OCI-LY7 (cell line): ENCODE results near the gene ITGB1. TPM values are rescaled to one million over a fixed set of nuclear protein-coding genes. Genes with fewer than 3 reads are reported as not detected.

ENCODE experiments used
- BruUV-seq: library from RNA; stranded (reverse); fragments of 400-500 nt; replicated peaks from 2 replicates; lab custom pipeline; 2021; lab: Mats Ljungman, UMichigan
- CTCF ChIA-PET: fragments of 300-600 bp; sonication (Branson Sonifier 250); formaldehyde crosslinking; loops from one replicate; lab custom pipeline; 2022; ENCODE audit warnings: antibody characterized with exemption; ENCODE audit not compliant: unreplicated experiment; lab: Charles Lee
- POLR2A ChIA-PET: fragments of 300-600 bp; sonication (Branson Sonifier 250); formaldehyde crosslinking; loops from one replicate; lab custom pipeline; 2022; ENCODE audit warnings: antibody characterized with exemption; lab: Charles Lee
- DNase-seq: peaks from one replicate; pipeline ENCODE4 v3.0.0-alpha.2; 2015; ENCODE audit warnings: low spot score
- H2AFZ ChIP-seq: fragments of 200-600 bp; sonication (generic), shearing (Covaris generic); 2 replicates; pipeline ENCODE4 v1.6.1; 2014; ENCODE audit warnings: mild to moderate bottlenecking, antibody characterized with exemption, low read length, moderate library complexity
- H3K27ac ChIP-seq: fragments of 200-600 bp; sonication (generic); 2 replicates; pipeline ENCODE4 v1.5.1; 2014; ENCODE audit warnings: mixed run types, low read depth, mild to moderate bottlenecking, moderate library complexity, low read length, inconsistent platforms; ENCODE audit not compliant: poor library complexity, severe bottlenecking
- H3K36me3 ChIP-seq: fragments of 200-600 bp; sonication (generic); 2 replicates; pipeline ENCODE4 v1.6.1; 2014; ENCODE audit warnings: mild to moderate bottlenecking, antibody characterized with exemption, low read length, moderate library complexity, mixed read lengths; ENCODE audit not compliant: insufficient read depth
- H3K4me1 ChIP-seq: fragments of 200-600 bp; sonication (generic); 2 replicates; pipeline ENCODE4 v1.5.1; 2014; ENCODE audit warnings: mild to moderate bottlenecking, low read length; ENCODE audit not compliant: insufficient read depth, poor library complexity, severe bottlenecking
- H3K4me2 ChIP-seq: fragments of 200-600 bp; sonication (generic); 2 replicates; pipeline ENCODE4 v1.6.1; 2014; ENCODE audit warnings: mild to moderate bottlenecking, low read length
- H3K4me3 ChIP-seq: fragments of 200-600 bp; sonication (generic); 2 replicates; pipeline ENCODE4 v1.5.1; 2014; ENCODE audit warnings: mild to moderate bottlenecking, low read depth, low read length; ENCODE audit not compliant: poor library complexity, severe bottlenecking
- H3K79me2 ChIP-seq: fragments of 200-600 bp; sonication (generic); 2 replicates; pipeline ENCODE4 v1.6.1; 2016; ENCODE audit warnings: low read depth, mild to moderate bottlenecking, low read length, moderate library complexity, mixed read lengths; ENCODE audit not compliant: insufficient read depth
- H3K9me2 ChIP-seq: fragments of 200-600 bp; sonication (generic); 2 replicates; pipeline ENCODE4 v1.6.1; 2016; ENCODE audit warnings: mild to moderate bottlenecking, low read length, mixed read lengths; ENCODE audit not compliant: insufficient read depth
- H3K9me3 ChIP-seq: fragments of 200-600 bp; sonication (generic); 2 replicates; pipeline ENCODE4 v1.6.1; 2014; ENCODE audit warnings: mild to moderate bottlenecking, mixed run types, low read length, mixed read lengths
- H4K20me1 ChIP-seq: fragments of 200-600 bp; sonication (generic); 2 replicates; pipeline ENCODE4 v1.6.1; 2014; ENCODE audit warnings: mild to moderate bottlenecking, antibody characterized with exemption, low read length, moderate library complexity, mixed read lengths; ENCODE audit not compliant: insufficient read depth
- EZH2phosphoT487 ChIP-seq: fragments of 200-600 bp; sonication (generic); IDR thresholded peaks from 2 replicates; pipeline ENCODE4 v1.6.1; 2018; ENCODE audit warnings: low read depth, borderline replicate concordance, mild to moderate bottlenecking, mixed run types, antibody characterized with exemption, low read length, moderate library complexity, mixed read lengths
- intact Hi-C: fragments of 100-400 bp; cut with micrococcal nuclease; formaldehyde crosslinking; loops from one replicate; pipeline ENCODE4 v1.10.0; 2022; ENCODE audit not compliant: unreplicated experiment
- total RNA-seq, 2 experiments: library from RNA; depleted of rRNA in 1 of 2; stranded (reverse); fragments of >200 nt in 1 of 2; shearing (Covaris generic) in 1 of 2; gene quantifications; 2 replicates each; pipeline ENCODE4 v1.2.3, GENCODE V29; 2014 to 2022
- TF ChIP-seq, protein P1 (sequence below): fragments of 200-600 bp; sonication (generic); conservative IDR thresholded peaks from 2 replicates; pipeline ENCODE4 v1.5.1; 2014; ENCODE audit warnings: mild to moderate bottlenecking, antibody characterized with exemption, low read length, moderate library complexity, mixed read lengths

ITGB1 gene
- total RNA-seq, 2 experiments from 2014 or later = 165 to 167 TPM

DNA sequence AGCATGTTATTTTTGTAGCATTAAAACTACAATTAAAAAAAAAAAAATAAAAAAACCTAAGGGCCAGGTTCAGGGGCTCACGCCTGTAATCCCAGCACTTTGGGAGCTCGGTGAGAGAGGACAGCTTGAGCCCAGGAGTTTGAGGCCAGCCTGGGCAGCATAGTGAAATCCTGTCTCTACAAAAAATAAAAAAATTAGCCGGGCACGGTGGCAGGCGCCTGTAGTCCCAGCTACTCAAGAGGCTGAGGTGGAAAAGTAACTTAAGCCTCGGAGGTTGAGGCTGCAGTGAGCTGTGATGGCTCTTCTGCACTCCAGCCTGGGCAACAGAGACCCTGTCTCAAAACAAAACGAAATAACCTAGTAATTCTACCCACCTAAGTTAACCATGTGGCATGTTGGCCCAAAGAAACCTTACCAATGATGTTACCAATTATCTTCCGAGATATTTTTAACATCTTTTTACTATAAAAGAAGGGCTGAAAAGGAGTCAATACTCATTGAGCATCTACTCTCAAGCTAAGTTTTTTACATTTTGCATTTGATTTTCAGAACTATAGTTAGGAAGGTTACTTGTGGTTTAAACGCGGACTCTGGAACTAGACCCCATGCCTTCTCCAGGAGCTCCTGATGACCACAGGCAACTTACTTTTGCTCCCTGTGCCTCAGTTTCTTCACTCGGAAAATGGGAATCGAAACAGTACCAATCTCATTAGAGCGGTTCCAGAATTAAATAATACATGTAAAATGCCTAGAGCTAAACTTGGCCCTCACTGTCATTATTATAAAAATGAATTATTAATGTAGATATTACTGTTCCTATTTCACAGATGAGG is 1.4 kb downstream of the ITGB1 start:
- H4K20me1 ChIP-seq = peaks cover 44% of the 10 kb centered on the region
- H3K79me2 ChIP-seq = peaks cover 90% of the 10 kb centered on the region
- BruUV-seq = no TSS peak
- no peak for TF ChIP-seq EZH2phosphoT487
- TF ChIP-seq, protein P1, sequence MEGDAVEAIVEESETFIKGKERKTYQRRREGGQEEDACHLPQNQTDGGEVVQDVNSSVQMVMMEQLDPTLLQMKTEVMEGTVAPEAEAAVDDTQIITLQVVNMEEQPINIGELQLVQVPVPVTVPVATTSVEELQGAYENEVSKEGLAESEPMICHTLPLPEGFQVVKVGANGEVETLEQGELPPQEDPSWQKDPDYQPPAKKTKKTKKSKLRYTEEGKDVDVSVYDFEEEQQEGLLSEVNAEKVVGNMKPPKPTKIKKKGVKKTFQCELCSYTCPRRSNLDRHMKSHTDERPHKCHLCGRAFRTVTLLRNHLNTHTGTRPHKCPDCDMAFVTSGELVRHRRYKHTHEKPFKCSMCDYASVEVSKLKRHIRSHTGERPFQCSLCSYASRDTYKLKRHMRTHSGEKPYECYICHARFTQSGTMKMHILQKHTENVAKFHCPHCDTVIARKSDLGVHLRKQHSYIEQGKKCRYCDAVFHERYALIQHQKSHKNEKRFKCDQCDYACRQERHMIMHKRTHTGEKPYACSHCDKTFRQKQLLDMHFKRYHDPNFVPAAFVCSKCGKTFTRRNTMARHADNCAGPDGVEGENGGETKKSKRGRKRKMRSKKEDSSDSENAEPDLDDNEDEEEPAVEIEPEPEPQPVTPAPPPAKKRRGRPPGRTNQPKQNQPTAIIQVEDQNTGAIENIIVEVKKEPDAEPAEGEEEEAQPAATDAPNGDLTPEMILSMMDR = no peak
- peak overlapping the region; percentile 64 for H3K27ac ChIP-seq
- intact Hi-C loops = loop anchor here (5.0 kb wide), 2 partner anchors 146 to 579 kb away; no protein-coding TSS in a partner anchor
- POLR2A ChIA-PET = interaction anchor here (0.6 to 7.0 kb wide), 10 partner anchors 10 to 204 kb away, joined by 3 to 68 read pairs (median 4); no protein-coding TSS in a partner anchor
- peaks cover 44% of the 10 kb centered on the region for H3K36me3 ChIP-seq
- H2AFZ ChIP-seq = no peak overlapping the region
- peaks cover 61% of the 10 kb centered on the region for H3K4me1 ChIP-seq
- H3K4me3 ChIP-seq = peak overlapping the region; percentile 94
- H3K4me2 ChIP-seq = peak overlapping the region; percentile 85
- CTCF ChIA-PET = interaction anchor here (1.5 kb wide), 1 partner anchor 8 kb away, joined by 3 read pairs; no protein-coding TSS in a partner anchor
- no peak for DNase-seq
- H3K9me2 ChIP-seq = no peaks in the 10 kb centered on the region
- no peaks in the 10 kb centered on the region for H3K9me3 ChIP-seq

DNA sequence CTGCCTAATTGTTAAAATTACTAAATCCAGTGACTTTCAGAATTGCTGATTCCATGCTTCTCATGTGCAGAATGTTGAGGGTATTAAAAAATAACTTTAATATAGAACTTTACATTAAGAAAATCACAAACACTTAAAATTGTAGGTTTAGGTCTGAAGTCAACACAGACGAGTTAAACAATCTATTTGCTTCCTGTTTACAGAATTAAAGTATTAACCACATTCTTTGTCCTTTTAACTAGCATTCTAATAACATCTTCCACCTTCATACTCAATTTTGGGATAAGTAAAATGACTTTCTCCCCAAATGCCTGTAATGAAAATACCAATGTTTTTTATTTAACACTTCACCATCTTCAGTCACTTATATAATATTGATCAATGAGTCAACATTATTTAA is 2.2 kb downstream of the ITGB1 start:
- intact Hi-C loops = loop anchor here (5.0 kb wide), 2 partner anchors 147 to 578 kb away; no protein-coding TSS in a partner anchor
- Histone ChIP-seq H3K9me3 (no peaks in the 10 kb centered on the region), H3K79me2 (peaks cover 95% of the 10 kb centered on the region), H3K9me2 (no peaks in the 10 kb centered on the region), H3K4me3 (peak overlapping the region; percentile 94), H4K20me1 (peaks cover 51% of the 10 kb centered on the region), H2AFZ (no peak overlapping the region), H3K27ac (peak overlapping the region; percentile 64), H3K36me3 (peaks cover 52% of the 10 kb centered on the region), H3K4me2 (peak overlapping the region; percentile 85), H3K4me1 (peaks cover 61% of the 10 kb centered on the region)
- CTCF ChIA-PET = no interaction called here
- no peak for TF ChIP-seq EZH2phosphoT487
- TF ChIP-seq, protein P1 = no peak
- DNase-seq = no peak
- TSS peak; percentile 53 for BruUV-seq
- POLR2A ChIA-PET = interaction anchor here (0.6 to 7.0 kb wide), 13 partner anchors 9 to 154 kb away, joined by 3 to 68 read pairs (median 4); no protein-coding TSS in a partner anchor
